Breast epithelium (tissue), 4 donors: ENCODE measurements around the gene BBS7. TPM values are rescaled to one million over a fixed set of nuclear protein-coding genes. Genes with fewer than 3 reads are reported as not detected.

ENCODE experiments used
- DNase-seq, 2 donors: peaks; one replicate each; pipeline ENCODE4 v3.0.0-alpha.2; 2019; ENCODE audit warnings: low spot score in 2 of 2
- H3K27ac ChIP-seq, 2 donors: fragments of 200-600 bp; sonication (generic) in 1 of 2; one replicate each; pipeline ENCODE4 v1.5.1; 2016 to 2019; ENCODE audit warnings: mild to moderate bottlenecking in 1 of 2
- H3K27me3 ChIP-seq, 2 donors: fragments of 200-600 bp; sonication (generic) in 1 of 2; one replicate each; pipeline versions ENCODE4 v1.5.1 to v1.6.0; 2017 to 2019; ENCODE audit warnings: control low read depth in 1 of 2, mild to moderate bottlenecking in 1 of 2
- H3K36me3 ChIP-seq: fragments of 200-600 bp; one replicate; pipeline ENCODE4 v1.5.1; 2019
- H3K4me1 ChIP-seq, 2 donors: fragments of 200-600 bp; sonication (generic); one replicate each; pipeline ENCODE4 v1.5.1; 2016 to 2019; ENCODE audit warnings: control low read depth in 1 of 2
- H3K4me3 ChIP-seq, 3 donors: fragments of 200-600 bp; sonication (generic); 1 replicate in 2 of 3; 2 replicates in 1 of 3; pipeline ENCODE4 v1.5.1; 2016 to 2019; ENCODE audit warnings: mild to moderate bottlenecking in 3 of 3, moderate library complexity in 2 of 3
- H3K9me3 ChIP-seq, 2 donors: fragments of 200-600 bp; sonication (generic) in 1 of 2; one replicate each; pipeline ENCODE4 v1.5.1; 2016 to 2019; ENCODE audit warnings: control low read depth in 1 of 2
- CTCF ChIP-seq, 3 donors: fragments of 450-650 bp; IDR thresholded peaks; one replicate each; pipeline ENCODE4 v1.5.1; 2016 to 2017; ENCODE audit warnings: antibody characterized with exemption in 3 of 3, mild to moderate bottlenecking in 3 of 3, moderate library complexity in 3 of 3
- POLR2A ChIP-seq: fragments of 450-650 bp; IDR thresholded peaks from one replicate; pipeline ENCODE4 v1.6.1; 2016; ENCODE audit warnings: antibody characterized with exemption, mild to moderate bottlenecking, moderate library complexity
- POLR2AphosphoS5 ChIP-seq, 3 donors: sonication (generic); formaldehyde crosslinking; IDR thresholded peaks; one replicate each; pipeline ENCODE4 v1.6.1; 2017; ENCODE audit warnings: antibody characterized with exemption in 3 of 3
- intact Hi-C: fragments of 100-400 bp; cut with DNase I; formaldehyde crosslinking; loops from one replicate; pipeline ENCODE4 v1.15.1; 2023; ENCODE audit warnings: low total_unique reads
- total RNA-seq, 3 donors: library from RNA; depleted of rRNA; stranded (reverse); fragments of >200 nt; gene quantifications; one replicate each; pipeline ENCODE4 v1.1.0, GENCODE V29; 2016

BBS7 gene
- total RNA-seq, 3 donors from 2014 or later: 12.5 to 16.0 (median 14.7) TPM

GRCh38 chr4:121898150-121898549, 27.9 kb upstream of the BBS7 start:
- intact Hi-C loops: no loop called here
- Histone ChIP-seq H3K4me3 (no peak overlapping the region), H3K36me3 (no peaks in the 10 kb centered on the region), H3K27ac (no peak overlapping the region), H3K27me3 (no peaks in the 10 kb centered on the region), H3K4me1 (no peaks in the 10 kb centered on the region), H3K9me3 (no peaks in the 10 kb centered on the region)
- TF ChIP-seq POLR2A (no peak), CTCF (IDR thresholded peaks at IDR 0.05) (no peak), POLR2AphosphoS5 (IDR thresholded peaks at IDR 0.05) (no peak)
- no peak for DNase-seq

- no peak overlapping the region for H3K27ac ChIP-seq
- intact Hi-C loops: no loop called here
- H3K9me3 ChIP-seq: no peaks in the 10 kb centered on the region
- no peak overlapping the region for H3K4me3 ChIP-seq
- H3K27me3 ChIP-seq: no peaks in the 10 kb centered on the region
- H3K4me1 ChIP-seq: no peaks in the 10 kb centered on the region
- DNase-seq: no peak
- no peaks in the 10 kb centered on the region for H3K36me3 ChIP-seq
- no peak for TF ChIP-seq POLR2A
- TF ChIP-seq CTCF (IDR thresholded peaks at IDR 0.05): no peak
Observed at GRCh38 chr4:121888134-121888533, 17.9 kb upstream of the BBS7 start.

- no peaks in the 10 kb centered on the region for H3K4me1 ChIP-seq
- no peaks in the 10 kb centered on the region for H3K36me3 ChIP-seq
- H3K27ac ChIP-seq: no peak overlapping the region
- DNase-seq: no peak
- H3K9me3 ChIP-seq: no peaks in the 10 kb centered on the region
- no peak overlapping the region for H3K4me3 ChIP-seq
- TF ChIP-seq CTCF (IDR thresholded peaks at IDR 0.05) (no peak), POLR2A (no peak), POLR2AphosphoS5 (IDR thresholded peaks at IDR 0.05) (no peak)
- no peaks in the 10 kb centered on the region for H3K27me3 ChIP-seq
- intact Hi-C loops: no loop called here
Observed at GRCh38 chr4:121885115-121885514, 14.8 kb upstream of the BBS7 start.

- DNase-seq: no peak
- no peaks in the 10 kb centered on the region for H3K9me3 ChIP-seq
- no peak overlapping the region for H3K27ac ChIP-seq
- intact Hi-C loops: no loop called here
- H3K4me3 ChIP-seq: no peak overlapping the region
- H3K36me3 ChIP-seq: no peaks in the 10 kb centered on the region
- H3K27me3 ChIP-seq: no peaks in the 10 kb centered on the region
- TF ChIP-seq CTCF (IDR thresholded peaks at IDR 0.05): no peak
- TF ChIP-seq POLR2AphosphoS5 (IDR thresholded peaks at IDR 0.05): no peak
- no peak for TF ChIP-seq POLR2A
- H3K4me1 ChIP-seq: no peaks in the 10 kb centered on the region
Observed at GRCh38 chr4:121881158-121881557, 10.9 kb upstream of the BBS7 start.

GRCh38 chr4:121879135-121879534, 8.9 kb upstream of the BBS7 start:
- H3K27ac ChIP-seq: no peak overlapping the region
- intact Hi-C loops: no loop called here
- no peaks in the 10 kb centered on the region for H3K4me1 ChIP-seq
- no peak for DNase-seq
- H3K4me3 ChIP-seq: no peak overlapping the region
- peaks cover 4% of the 10 kb centered on the region for H3K36me3 ChIP-seq
- no peaks in the 10 kb centered on the region for H3K27me3 ChIP-seq
- H3K9me3 ChIP-seq: no peaks in the 10 kb centered on the region
- TF ChIP-seq POLR2A: no peak

- Histone ChIP-seq H3K27me3 (no peaks in the 10 kb centered on the region), H3K4me1 (no peaks in the 10 kb centered on the region), H3K4me3 (no peak overlapping the region), H3K27ac (no peak overlapping the region), H3K9me3 (no peaks in the 10 kb centered on the region), H3K36me3 (peaks cover 4% of the 10 kb centered on the region)
- TF ChIP-seq POLR2A (no peak), POLR2AphosphoS5 (IDR thresholded peaks at IDR 0.05) (no peak), CTCF (IDR thresholded peaks at IDR 0.05) (no peak)
- no peak for DNase-seq
- intact Hi-C loops: no loop called here
Observed at GRCh38 chr4:121877041-121877773, 6.9 kb upstream of the BBS7 start.
